HT1080 (cell line): Measurements from ENCODE around the gene ZNF254. TPM values are rescaled to one million over a fixed set of nuclear protein-coding genes. Genes with fewer than 3 reads are reported as not detected.
"Not testable (repeated sequence)": the region's sequence is repeated elsewhere in the genome, so short reads cannot be mapped to it uniquely, and the experiment has no call there.

Experiments
- DNase-seq: peaks from one replicate; pipeline ENCODE4 v3.0.0-alpha.2; 2015; ENCODE audit warnings: low read depth
- total RNA-seq: library from RNA; depleted of rRNA; stranded (reverse); fragments of >200 nt; shearing (Covaris generic); gene quantifications from 2 replicates; pipeline ENCODE4 v1.2.3, GENCODE V29; 2014

The ZNF254 gene
- total RNA-seq, 1 experiment from 2014 or later, result 0.37 TPM

GRCh38 chr19:24071078-24071477, 15.9 kb upstream of the ZNF254 start:
- no peak for DNase-seq

GRCh38 chr19:24072720-24073119, 14.3 kb upstream of the ZNF254 start:
- DNase-seq, result no peak

- DNase-seq, result no peak
Observed at GRCh38 chr19:24073807-24074206, 13.2 kb upstream of the ZNF254 start.

GRCh38 chr19:24074720-24075454, 12.1 kb upstream of the ZNF254 start:
- DNase-seq, result peak; percentile 45

- DNase-seq, result not testable (repeated sequence)
Observed at GRCh38 chr19:24075530-24075929, 11.5 kb upstream of the ZNF254 start.

- no peak for DNase-seq
Observed at GRCh38 chr19:24078680-24079079, 8.3 kb upstream of the ZNF254 start.

- no peak for DNase-seq
Observed at GRCh38 chr19:24081056-24081455, 5.9 kb upstream of the ZNF254 start.

- no peak for DNase-seq
Observed at GRCh38 chr19:24098359-24098758, 11.4 kb downstream of the ZNF254 start.

- DNase-seq, result no peak
Observed at GRCh38 chr19:24099829-24100228, 12.8 kb downstream of the ZNF254 start.

GRCh38 chr19:24100597-24100996, 13.6 kb downstream of the ZNF254 start:
- not testable (repeated sequence) for DNase-seq

- no peak for DNase-seq
Observed at GRCh38 chr19:24101459-24102115, 14.6 kb downstream of the ZNF254 start.

- no peak for DNase-seq
Observed at GRCh38 chr19:24127601-24128000, 40.6 kb downstream of the ZNF254 start.

- peak; percentile 1 for DNase-seq
Observed at GRCh38 chr19:24140099-24140498, 53.1 kb downstream of the ZNF254 start.

- no peak for DNase-seq
Observed at GRCh38 chr19:24140591-24140990, 53.6 kb downstream of the ZNF254 start.

GRCh38 chr19:24141612-24142011, 54.6 kb downstream of the ZNF254 start:
- DNase-seq, result no peak

- DNase-seq, result no peak
Observed at GRCh38 chr19:24142771-24143170, 55.8 kb downstream of the ZNF254 start.

GRCh38 chr19:24159707-24160106, 72.7 kb downstream of the ZNF254 start:
- DNase-seq, result no peak

GRCh38 chr19:24166055-24166454, 79.1 kb downstream of the ZNF254 start:
- DNase-seq, result no peak

- no peak for DNase-seq
Observed at GRCh38 chr19:24173882-24174281, 86.9 kb downstream of the ZNF254 start.

- DNase-seq, result no peak
Observed at GRCh38 chr19:24177686-24178085, 90.7 kb downstream of the ZNF254 start.

- DNase-seq, result no peak
Observed at GRCh38 chr19:24178207-24178606, 91.2 kb downstream of the ZNF254 start.
